Right renal cortex interstitium (tissue), 3 donors: ENCODE measurements around the gene NOM1. TPM values are rescaled to one million over a fixed set of nuclear protein-coding genes. Genes with fewer than 3 reads are reported as not detected.

Experiments
- DNase-seq, 3 donors: peaks; one replicate each; pipeline ENCODE4 v3.0.0-alpha.2; 2013; ENCODE audit warnings: low read depth in 3 of 3, low spot score in 2 of 3
- polyA plus RNA-seq, 3 donors: library from polyadenylated mRNA; unstranded; fragments of 120-200 nt; gene quantifications; one replicate each; pipeline ENCODE4 v1.2.1, GENCODE V29; 2013; ENCODE audit not compliant: insufficient read length in 3 of 3

The NOM1 gene
- polyA plus RNA-seq, 3 donors = 15.6 to 16.9 (median 16.0) TPM

- no peak for DNase-seq
Measured at GRCh38 chr7:157003756-157004520, 54.4 kb downstream of the NOM1 start.

- DNase-seq = no peak
Measured at GRCh38 chr7:157004521-157005455, 55.3 kb downstream of the NOM1 start.

- no peak for DNase-seq
Measured at GRCh38 chr7:157005456-157006204, 56.1 kb downstream of the NOM1 start.

DNA sequence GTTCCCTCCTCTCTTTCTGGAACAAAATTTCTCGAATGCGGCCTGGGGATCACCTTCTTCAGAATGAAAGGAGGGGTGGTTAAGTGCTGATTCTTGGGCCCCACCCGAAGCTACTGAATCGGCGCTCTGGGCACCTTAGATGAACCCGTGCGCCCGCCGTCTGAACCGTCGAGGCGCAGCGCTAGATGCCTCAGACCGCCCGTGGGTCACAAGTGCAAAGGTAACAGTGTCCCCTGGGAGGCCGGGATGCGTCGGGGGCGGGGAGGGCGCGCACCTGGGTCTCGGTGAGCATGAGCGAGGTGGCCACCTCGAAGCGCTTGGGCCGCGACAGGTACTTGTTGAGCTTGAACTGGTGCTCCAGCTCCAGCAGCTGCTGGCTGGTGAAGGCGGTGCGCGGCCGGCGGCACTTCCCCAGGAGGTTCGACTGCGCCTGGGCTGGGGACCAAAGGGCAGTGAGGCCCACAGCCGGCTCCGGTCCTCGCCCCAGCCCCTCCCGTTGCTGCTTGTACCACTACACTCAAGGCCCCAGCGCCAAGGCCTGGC is 56.8 kb downstream of the NOM1 start:
- DNase-seq = no peak

GRCh38 chr7:157006829-157007469 is 57.4 kb downstream of the NOM1 start:
- no peak for DNase-seq

- DNase-seq = no peak
Measured at GRCh38 chr7:157007470-157008066, 58.1 kb downstream of the NOM1 start.

DNA sequence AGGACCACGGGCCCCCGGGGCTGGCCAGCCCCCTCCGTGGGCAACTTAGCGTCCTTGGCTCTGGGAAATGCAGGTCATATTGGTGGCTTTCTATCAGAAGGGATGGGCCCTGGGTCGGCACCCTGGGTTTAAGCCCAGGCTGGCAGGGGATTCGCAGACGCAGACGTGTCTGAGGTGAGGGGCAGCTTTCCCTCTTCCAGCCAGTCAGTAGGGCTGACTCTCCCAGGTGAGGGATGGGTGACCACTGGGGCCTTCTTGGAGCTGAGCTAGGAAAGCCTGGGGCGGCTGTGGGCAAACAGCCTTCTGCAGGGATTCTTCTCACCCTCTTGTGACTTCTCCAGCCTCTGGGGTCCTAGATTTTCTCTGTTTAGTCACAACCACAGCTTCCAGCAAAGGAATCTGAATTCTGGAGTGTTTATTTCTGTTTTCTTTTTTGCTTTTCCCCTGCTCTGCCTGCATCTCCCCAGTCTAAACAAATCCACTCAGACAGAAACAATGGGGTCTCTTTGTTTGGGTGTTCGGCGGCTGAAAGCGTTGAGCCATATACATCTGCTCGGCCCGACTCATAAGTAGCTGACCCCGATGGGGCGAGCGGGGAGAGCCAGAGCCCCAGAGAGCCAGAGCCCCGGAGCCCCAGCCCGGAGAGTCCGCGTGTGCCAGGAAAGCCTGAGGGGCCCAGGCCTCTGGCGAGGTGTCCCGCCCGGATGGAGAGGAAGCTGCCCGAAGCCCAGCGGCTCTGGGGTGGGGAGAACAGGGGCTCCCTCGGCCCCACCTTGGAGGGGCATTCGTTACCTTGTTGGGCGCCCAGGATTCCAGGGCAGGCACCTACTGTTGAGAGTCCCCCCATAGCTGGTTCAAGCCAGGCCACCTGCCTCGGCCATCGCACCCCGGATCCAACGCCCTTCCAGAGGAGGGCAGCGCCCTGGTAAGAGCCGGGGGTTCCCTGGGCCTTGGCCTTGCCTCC is 59.0 kb downstream of the NOM1 start:
- DNase-seq = no peak

DNA sequence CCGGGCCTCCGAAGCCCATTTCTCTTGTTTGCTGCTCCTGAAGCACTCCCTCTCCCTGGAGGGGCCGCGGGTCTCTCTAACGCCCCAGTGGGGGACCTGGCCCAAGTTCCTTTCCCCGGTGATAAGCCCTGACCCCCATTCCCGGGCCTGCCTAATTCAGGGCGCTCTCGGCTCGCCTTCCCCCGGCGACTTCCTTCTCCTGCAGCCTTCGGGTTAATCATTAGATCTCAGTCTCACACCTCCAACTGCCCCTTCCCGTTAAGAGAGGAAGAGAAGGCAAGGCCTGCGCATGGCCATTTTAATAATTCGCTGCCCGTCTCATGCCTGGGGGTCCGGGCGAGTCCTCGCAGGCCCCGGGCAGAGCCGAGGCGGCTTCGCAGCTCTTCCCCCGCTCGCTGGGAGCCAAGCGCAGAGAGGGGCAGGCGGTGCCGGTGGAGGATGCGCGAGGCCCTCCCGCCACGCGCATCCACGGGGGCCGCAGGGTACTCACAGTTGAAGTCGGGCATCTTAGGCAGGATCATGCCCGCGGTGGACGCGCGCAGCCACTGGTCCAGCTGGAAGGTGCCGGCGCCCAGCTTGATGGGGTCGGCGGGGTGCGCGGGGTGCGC is 59.8 kb downstream of the NOM1 start:
- no peak for DNase-seq

- DNase-seq = no peak
Measured at GRCh38 chr7:157009778-157010587, 60.5 kb downstream of the NOM1 start.

DNA sequence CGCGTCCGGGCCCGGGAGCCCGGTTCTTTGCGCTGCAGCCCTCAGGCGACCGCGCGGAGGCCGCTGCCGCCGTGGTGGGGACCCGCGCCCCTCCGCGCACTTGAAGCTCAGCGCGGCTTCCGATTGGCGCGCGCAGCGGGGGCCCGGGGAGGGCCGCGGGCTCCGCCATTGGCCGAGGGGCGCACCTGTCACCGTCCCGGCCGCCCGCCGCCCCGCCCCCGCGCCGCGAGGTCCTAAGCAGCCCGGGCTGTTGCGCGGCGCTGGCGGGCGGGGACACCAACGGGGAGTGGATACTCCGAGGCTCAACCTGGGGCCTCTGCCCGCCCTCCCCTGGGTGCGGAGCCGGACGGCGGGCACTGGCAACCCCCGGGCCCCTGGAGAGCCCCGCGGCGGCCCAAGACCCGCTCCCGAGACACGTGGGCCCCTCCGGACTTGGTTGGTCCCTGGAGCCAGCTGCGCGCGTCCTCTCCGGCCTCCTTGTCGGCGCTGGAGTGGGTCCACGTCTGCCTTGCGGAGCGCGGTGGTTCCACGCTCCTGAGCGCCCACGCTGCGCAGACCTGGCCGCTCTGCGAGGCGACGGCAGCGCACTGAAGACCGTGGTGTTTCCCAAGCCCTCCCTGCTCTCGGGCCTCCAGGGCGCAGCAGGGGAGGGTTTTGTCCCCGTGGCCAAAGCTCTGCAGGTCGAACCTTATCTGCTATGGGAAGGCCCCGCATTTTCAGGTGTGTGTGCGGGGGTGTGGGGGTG is 61.2 kb downstream of the NOM1 start, which contains the start of gene MNX1:
TSS of gene MNX1 (minus strand) at position 76 of the 745 bp plus-strand sequence. CDS start 313 bp downstream, outside the sequence.
- DNase-seq = no peak

DNA sequence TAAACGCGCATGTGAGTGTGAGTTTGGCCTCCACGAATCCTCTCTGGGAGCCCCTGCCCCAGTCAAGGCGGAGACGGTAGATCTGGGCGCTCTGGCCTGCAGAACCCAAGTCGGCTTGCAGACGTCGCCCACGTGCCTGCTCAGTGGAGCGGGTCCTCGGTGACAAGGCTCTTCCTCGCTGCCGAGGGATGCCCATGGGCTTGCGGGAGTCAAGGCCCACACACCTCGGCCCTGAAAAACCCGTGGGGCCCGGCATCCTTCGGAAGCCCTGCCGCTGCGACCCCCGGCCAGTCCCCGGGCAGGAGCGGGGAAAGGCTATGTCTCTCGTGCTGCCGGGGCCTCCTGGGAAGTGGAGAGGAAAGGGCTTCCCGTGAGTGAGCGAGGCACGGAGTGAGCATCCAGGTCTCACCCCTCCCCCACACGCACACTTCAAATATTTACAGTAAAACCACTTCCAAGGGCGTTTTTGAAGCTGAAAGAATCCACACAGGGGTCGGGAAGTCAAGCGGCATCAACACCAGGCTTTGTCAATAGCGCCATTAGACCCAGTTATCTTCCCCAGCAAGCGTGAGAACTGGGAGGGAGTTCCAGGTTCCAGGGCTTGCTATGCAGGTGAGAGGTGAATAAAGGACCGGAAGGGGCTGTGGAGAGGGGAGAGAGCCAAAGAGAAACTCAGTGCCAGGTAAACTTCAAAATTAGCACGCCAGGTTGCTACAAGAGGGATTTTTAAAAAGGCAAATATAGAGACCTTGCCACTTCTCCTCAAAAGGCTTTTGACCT is 62.0 kb downstream of the NOM1 start:
- no peak for DNase-seq

GRCh38 chr7:157012113-157012547 is 62.6 kb downstream of the NOM1 start:
- no peak for DNase-seq

DNA sequence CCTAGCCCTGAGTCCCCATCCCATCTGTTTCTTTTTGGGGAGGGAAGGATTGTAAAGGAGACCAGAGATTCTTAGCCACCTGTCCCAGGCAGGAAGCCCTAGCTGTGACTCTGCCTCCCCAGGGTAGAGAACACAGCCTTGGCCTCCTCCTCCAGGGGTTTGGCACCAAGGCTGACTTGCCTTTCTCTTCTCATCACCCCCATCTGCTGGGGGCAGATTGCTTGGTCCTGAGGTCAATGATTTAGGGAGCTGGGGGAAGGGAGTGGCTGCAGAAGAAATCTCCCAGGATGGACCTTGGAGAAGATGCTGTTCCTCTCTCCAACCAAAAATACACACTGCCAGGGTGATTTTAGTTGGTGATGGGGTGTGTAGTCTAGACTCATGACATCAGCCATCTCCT is 63.6 kb downstream of the NOM1 start:
- no peak for DNase-seq

DNA sequence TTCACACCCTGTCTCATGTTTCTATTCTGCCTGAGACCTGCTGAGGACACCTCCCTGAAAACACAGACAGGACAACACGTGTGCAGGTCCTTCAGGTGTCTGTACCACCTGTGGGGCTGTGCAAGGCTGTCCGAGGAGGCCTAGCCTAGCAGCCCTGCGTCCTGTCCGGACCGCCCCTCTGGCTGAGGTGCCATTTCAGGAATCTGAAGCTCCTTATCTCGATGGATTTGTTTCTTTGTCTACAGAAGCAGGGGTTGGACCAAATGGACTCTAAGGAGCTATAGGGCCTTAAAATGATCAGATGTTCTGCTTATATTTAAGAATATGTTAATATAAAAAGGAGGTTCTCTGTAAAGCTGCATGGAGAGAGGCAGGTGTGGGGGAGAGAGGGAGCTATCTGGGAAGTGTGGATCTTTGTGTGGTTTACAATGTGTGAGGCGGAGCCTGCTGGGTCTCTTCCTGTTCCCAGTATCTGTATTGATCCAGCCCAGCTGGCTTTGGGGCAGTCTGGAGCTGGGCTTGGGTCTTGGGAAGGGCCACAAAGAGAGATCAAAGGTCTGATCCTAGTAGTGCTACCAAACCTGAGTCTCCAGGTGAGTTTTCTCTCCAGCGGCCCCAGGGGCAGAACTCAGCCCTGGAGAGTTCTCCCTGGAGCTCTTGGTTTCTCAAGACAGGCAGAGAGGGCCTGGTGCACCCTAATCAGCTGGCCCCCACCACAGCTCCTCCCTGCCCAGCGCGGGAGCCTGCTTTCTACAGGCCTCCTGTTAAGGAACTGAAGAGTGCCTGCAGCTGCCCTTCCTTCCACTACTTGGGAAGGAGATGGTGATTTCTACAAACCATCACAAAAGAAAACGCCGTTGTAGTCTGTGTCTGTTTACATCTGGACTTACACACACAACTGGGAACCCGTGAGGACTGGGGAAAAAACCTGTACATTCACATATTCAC is 64.4 kb downstream of the NOM1 start:
- no peak for DNase-seq
